Measurements from ENCODE around the gene ABCB10.
"Not testable (repeated sequence)": the region's sequence is repeated elsewhere in the genome, so short reads cannot be mapped to it uniquely, and the experiment has no call there.

Gene ABCB10

DNA sequence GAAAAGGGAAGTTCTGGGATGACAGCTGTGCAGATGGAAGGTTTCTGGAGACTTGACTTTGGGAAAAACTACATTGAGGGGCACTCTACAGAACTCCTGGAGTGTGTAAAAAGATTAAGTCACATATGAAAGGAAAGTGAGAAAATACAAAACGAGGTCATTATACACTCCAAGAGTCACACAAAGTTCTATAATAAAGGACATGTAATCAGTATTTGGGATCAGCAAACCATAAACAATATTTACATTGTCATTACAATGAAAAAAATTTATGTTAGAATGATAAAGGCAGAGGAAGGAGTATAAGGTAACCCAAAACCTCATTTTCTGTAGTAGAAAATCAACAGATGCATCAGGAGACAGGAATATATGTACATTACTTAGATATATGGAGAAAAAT is 73.2 kb downstream of the ABCB10 start:
- TF ChIP-seq, protein P1, sequence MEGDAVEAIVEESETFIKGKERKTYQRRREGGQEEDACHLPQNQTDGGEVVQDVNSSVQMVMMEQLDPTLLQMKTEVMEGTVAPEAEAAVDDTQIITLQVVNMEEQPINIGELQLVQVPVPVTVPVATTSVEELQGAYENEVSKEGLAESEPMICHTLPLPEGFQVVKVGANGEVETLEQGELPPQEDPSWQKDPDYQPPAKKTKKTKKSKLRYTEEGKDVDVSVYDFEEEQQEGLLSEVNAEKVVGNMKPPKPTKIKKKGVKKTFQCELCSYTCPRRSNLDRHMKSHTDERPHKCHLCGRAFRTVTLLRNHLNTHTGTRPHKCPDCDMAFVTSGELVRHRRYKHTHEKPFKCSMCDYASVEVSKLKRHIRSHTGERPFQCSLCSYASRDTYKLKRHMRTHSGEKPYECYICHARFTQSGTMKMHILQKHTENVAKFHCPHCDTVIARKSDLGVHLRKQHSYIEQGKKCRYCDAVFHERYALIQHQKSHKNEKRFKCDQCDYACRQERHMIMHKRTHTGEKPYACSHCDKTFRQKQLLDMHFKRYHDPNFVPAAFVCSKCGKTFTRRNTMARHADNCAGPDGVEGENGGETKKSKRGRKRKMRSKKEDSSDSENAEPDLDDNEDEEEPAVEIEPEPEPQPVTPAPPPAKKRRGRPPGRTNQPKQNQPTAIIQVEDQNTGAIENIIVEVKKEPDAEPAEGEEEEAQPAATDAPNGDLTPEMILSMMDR (IDR thresholded peaks at IDR 0.05; ENCODE audit: low read depth, low read length, missing control alignments): no peak
- no peak for DNase-seq (ENCODE audit: low read depth)
- no peak overlapping the region for H3K4me3 ChIP-seq (ENCODE audit: low read depth, low read length)

DNA sequence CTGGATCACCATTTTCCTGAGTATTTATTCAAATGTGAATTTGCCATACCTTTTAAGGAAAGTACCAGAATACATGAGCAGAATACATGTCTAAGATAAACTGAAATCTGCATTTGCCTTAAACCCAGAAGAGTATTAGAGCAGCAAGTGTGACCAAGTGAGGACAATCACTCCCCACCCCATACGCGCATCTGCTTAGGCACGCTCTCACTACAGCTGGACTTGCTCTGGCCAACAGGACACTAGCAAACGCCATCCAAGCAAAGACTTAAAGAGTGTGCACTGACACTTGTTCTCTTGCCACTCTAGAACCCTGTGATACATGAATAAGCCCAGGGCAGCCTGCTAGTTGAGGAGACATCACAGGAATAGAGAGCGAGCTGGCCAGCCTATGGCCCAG is 76.0 kb downstream of the ABCB10 start:
- TF ChIP-seq, protein P1 (IDR thresholded peaks at IDR 0.05; ENCODE audit: low read depth, low read length, missing control alignments): no peak
- DNase-seq (ENCODE audit: low read depth): no peak
- H3K4me3 ChIP-seq (ENCODE audit: low read depth, low read length): no peak overlapping the region

DNA sequence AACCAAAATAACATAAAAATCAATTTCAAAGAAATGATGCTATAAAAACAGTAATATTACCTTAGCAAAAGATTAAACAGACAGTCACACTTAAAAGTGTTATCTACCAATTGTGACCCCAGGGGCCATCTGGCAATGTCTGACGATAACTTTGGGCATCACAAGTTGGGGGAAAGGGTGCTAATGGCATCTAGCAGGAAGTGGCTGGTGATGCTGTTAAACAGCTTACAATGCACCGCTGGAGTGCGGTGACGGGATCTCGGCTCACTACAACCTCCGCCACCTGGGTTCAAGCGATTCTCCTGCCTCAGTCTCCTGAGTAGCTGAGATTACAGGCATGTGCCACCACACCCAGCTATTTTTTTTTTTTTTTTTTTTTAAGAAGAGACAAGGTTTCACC is 78.0 kb downstream of the ABCB10 start:
- H3K4me3 ChIP-seq (ENCODE audit: low read depth, low read length): no peak overlapping the region
- DNase-seq (ENCODE audit: low read depth): no peak
- TF ChIP-seq, protein P1 (IDR thresholded peaks at IDR 0.05; ENCODE audit: low read depth, low read length, missing control alignments): no peak

DNA sequence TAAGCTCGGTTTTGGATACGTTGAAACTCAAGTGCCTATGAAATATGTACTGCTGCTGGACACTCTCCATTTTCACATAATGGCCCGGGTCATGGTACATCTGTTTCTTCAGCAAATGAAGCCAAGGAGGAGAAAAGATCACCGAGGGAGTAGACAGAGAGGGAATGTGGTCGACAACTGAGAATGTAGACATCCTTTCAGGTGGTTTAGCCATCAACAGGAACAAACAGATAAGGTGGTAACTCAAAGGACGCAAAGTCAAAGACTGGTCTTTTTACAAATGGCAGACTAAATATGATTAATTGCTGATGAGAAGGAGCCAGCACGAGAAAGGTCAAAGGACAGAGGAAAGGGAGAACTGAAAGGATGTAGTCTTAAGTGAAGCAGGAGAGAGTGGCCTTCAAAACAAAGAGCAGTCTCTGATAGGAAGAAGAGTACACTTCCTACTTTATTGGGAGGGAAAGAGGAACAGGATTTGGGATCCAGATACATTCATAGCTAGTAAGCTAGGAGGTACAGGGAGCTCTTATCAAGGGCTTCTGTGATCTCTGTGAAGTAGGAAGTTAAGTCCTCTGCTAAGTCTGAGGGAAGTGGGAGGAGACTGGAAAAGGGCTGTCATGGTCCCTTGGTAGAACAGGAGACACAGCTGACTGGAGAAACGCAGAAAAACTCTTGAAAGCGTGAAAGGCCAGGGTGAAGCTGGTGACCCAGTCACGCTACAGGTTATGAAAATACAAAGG is 78.7 kb downstream of the ABCB10 start:
- DNase-seq (ENCODE audit: low read depth): peak; percentile 69
- H3K4me3 ChIP-seq (ENCODE audit: low read depth, low read length): no peak overlapping the region
- TF ChIP-seq, protein P1 (IDR thresholded peaks at IDR 0.05; ENCODE audit: low read depth, low read length, missing control alignments): no peak

DNA sequence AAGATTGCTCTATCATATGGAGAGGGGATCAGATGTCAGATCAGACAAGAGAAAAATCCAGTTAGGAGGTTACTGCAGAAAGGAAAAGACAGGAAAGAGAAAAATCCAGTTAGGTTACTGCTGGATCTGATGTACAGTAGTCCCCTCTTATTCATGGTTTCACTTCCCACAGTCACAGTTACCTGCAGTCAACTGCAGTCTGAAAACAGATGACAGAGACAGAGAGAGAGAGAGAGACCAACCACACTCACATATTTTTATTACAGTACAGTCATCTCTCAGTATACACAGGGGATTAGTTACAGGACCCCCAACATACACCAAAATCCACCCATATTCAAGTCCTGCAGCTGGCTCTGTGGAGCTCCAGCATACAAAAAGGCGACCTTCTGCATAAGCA is 79.7 kb downstream of the ABCB10 start:
- DNase-seq (ENCODE audit: low read depth): peak; percentile 26
- TF ChIP-seq, protein P1 (IDR thresholded peaks at IDR 0.05; ENCODE audit: low read depth, low read length, missing control alignments): no peak
- H3K4me3 ChIP-seq (ENCODE audit: low read depth, low read length): no peak overlapping the region

DNA sequence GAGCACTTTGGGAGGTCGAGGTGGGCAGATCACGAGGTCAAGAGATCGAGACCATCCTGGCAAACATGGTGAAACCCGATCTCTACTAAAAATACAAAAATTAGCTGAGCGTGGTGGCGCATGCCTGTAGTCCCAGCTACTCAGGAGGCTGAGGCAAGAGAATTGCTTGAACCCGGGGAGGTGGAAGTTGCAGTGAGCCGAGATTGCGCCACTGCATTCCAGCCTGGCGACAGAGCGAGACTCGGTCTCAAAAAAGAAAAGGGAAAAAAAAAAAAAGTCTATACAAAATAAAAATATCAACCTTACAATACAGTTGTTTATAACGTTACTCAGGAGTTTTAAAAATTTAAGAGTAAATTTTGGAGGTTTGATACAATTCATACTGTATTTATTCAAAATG is 82.6 kb downstream of the ABCB10 start:
- DNase-seq (ENCODE audit: low read depth); H3K4me3 ChIP-seq (ENCODE audit: low read depth, low read length): not testable (repeated sequence)

DNA sequence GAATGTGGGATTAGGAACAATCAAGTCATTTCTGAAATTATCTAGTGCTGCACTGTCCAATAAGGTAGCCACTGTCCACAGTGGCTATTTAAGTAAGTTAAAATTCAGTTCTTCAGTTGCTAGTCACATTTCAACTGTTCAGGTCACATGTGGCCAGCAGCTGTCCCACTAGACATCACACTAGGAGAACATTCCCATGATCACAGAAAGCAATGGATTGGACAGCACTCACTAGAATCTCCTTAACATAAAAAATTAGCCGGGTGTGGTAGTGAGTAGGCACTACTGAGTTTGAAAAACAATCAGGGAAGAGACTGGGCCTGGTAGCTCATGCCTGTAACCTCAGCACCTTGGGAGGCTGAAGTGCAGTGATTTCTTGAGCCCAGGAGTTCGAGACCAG is 84.0 kb downstream of the ABCB10 start:
- no peak overlapping the region for H3K4me3 ChIP-seq (ENCODE audit: low read depth, low read length)
- DNase-seq (ENCODE audit: low read depth): no peak
- TF ChIP-seq, protein P1 (IDR thresholded peaks at IDR 0.05; ENCODE audit: low read depth, low read length, missing control alignments): no peak

Measured in GM12864 (cell line).